Measurements from ENCODE around the gene TPI1. TPM values are rescaled to one million over a fixed set of nuclear protein-coding genes. Genes with fewer than 3 reads are reported as not detected.

Gene TPI1
- 1,614 and 1,630 TPM in 2 replicates for total RNA-seq

GRCh38 chr12:6867413-6868210, at the start of gene TPI1:
Gene TPI1, plus strand, starts transcription at chr12:6867531. Its CDS starts 36 bp downstream, at chr12:6867567.
- peaks cover 50% of the 10 kb centered on the region for H3K4me1 Mint-ChIP-seq
- DNase-seq: peak; percentile 94
- intact Hi-C loops (cut with micrococcal nuclease): loop anchor here (1.0 kb wide), 2 partner anchors 15 to 333 kb away; partner anchors contain the start of genes GAPDH and USP5
- H3K27ac Mint-ChIP-seq: peak within 1 kb of the TSS; percentile 99
- H3K27me3 Mint-ChIP-seq: no peaks in the 10 kb centered on the region
- H3K36me3 Mint-ChIP-seq (ENCODE audit: low read depth): peaks cover 74% of the 10 kb centered on the region
- peak within 1 kb of the TSS; percentile 89 for H3K4me3 Mint-ChIP-seq
- H3K9me3 Mint-ChIP-seq: no peaks in the 10 kb centered on the region

GRCh38 chr12:6817662-6818157, 49.6 kb upstream of the TPI1 start:
- peaks cover 7% of the 10 kb centered on the region for H3K27me3 Mint-ChIP-seq
- H3K36me3 Mint-ChIP-seq (ENCODE audit: low read depth): peaks cover 68% of the 10 kb centered on the region
- no peak overlapping the region for H3K27ac Mint-ChIP-seq
- peaks cover 14% of the 10 kb centered on the region for H3K4me1 Mint-ChIP-seq
- DNase-seq: no peak
- H3K4me3 Mint-ChIP-seq: no peak overlapping the region
- H3K9me3 Mint-ChIP-seq: no peaks in the 10 kb centered on the region
- intact Hi-C loops (cut with micrococcal nuclease): no loop called here

DNA sequence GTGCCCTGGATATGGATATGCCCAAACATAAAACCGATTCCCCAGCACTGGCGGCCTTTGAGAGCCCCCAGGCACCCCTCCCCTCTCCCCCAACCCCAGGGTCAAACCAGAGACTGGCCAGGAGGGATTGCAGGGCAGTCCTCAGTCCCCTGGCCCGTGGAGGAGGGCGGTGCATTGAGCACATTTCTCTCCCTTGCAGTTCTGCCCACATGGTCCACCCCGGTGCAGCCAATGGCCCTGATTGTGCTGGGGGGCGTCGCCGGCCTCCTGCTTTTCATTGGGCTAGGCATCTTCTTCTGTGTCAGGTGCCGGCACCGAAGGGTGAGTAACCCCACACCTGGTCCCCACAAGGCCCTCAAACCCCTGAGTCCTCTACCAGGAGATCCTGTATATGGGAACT, 49.1 kb upstream of the TPI1 start:
- no peaks in the 10 kb centered on the region for H3K9me3 Mint-ChIP-seq
- H3K4me1 Mint-ChIP-seq: peaks cover 14% of the 10 kb centered on the region
- intact Hi-C loops (cut with micrococcal nuclease): no loop called here
- H3K4me3 Mint-ChIP-seq: no peak overlapping the region
- DNase-seq: no peak
- peaks cover 12% of the 10 kb centered on the region for H3K27me3 Mint-ChIP-seq
- H3K36me3 Mint-ChIP-seq (ENCODE audit: low read depth): peaks cover 68% of the 10 kb centered on the region
- no peak overlapping the region for H3K27ac Mint-ChIP-seq

DNA sequence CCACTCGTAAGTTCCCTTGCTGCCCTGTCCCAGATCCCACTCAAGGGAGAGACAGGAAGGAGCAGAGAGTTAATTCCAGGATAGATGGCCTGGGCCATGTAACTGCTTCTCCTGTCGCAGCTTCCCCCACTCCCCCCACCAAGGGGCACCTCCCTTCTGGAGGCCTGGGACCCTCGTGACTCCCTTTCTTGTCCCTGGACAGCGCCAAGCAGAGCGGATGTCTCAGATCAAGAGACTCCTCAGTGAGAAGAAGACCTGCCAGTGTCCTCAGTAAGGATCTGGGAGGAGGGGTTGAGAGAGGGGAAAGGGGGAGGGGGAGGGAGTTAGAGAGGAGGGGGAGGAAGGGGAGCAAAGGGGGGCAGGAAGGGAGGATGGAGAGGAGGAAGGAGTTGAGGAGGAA, 48.7 kb upstream of the TPI1 start:
- peaks cover 65% of the 10 kb centered on the region for H3K36me3 Mint-ChIP-seq (ENCODE audit: low read depth)
- H3K4me3 Mint-ChIP-seq: no peak overlapping the region
- intact Hi-C loops (cut with micrococcal nuclease): no loop called here
- H3K27me3 Mint-ChIP-seq: peaks cover 13% of the 10 kb centered on the region
- DNase-seq: no peak
- H3K4me1 Mint-ChIP-seq: peaks cover 14% of the 10 kb centered on the region
- H3K9me3 Mint-ChIP-seq: no peaks in the 10 kb centered on the region
- no peak overlapping the region for H3K27ac Mint-ChIP-seq

GRCh38 chr12:6819106-6820030, 48.0 kb upstream of the TPI1 start:
- Mint-ChIP-seq H3K4me3 (no peak overlapping the region), H3K4me1 (peaks cover 14% of the 10 kb centered on the region), H3K27me3 (peaks cover 16% of the 10 kb centered on the region), H3K36me3 (ENCODE audit: low read depth) (peaks cover 57% of the 10 kb centered on the region), H3K9me3 (no peaks in the 10 kb centered on the region), H3K27ac (no peak overlapping the region)
- no peak for DNase-seq
- intact Hi-C loops (cut with micrococcal nuclease): no loop called here

DNA sequence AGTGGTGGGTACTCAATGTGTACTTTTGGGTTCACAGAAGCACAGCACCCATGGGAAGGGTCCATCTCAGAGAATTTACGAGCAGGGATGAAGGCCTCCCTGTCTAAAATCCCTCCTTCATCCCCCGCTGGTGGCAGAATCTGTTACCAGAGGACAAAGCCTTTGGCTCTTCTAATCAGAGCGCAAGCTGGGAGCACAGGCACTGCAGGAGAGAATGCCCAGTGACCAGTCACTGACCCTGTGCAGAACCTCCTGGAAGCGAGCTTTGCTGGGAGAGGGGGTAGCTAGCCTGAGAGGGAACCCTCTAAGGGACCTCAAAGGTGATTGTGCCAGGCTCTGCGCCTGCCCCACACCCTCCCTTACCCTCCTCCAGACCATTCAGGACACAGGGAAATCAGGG, 47.2 kb upstream of the TPI1 start:
- no peak overlapping the region for H3K4me3 Mint-ChIP-seq
- no peaks in the 10 kb centered on the region for H3K9me3 Mint-ChIP-seq
- peaks cover 51% of the 10 kb centered on the region for H3K36me3 Mint-ChIP-seq (ENCODE audit: low read depth)

GRCh38 chr12:6821591-6822425, 45.5 kb upstream of the TPI1 start, which contains the start of gene GPR162:
Gene GPR162, plus strand, starts transcription at chr12:6821821. Its CDS starts 2,078 bp downstream, at chr12:6823899.
- Mint-ChIP-seq H3K27me3 (peaks cover 31% of the 10 kb centered on the region), H3K4me3 (peak within 1 kb of the TSS; percentile 79), H3K4me1 (peaks cover 23% of the 10 kb centered on the region), H3K9me3 (no peaks in the 10 kb centered on the region), H3K27ac (peak within 1 kb of the TSS; percentile 78), H3K36me3 (ENCODE audit: low read depth) (peaks cover 37% of the 10 kb centered on the region)
- intact Hi-C loops (cut with micrococcal nuclease): no loop called here
- no peak for DNase-seq

More for the DNA sequence above, 47.2 kb upstream of the TPI1 start:
- DNase-seq: no peak
- H3K27ac Mint-ChIP-seq: no peak overlapping the region
- intact Hi-C loops (cut with micrococcal nuclease): no loop called here
- peaks cover 23% of the 10 kb centered on the region for H3K27me3 Mint-ChIP-seq
- H3K4me1 Mint-ChIP-seq: peaks cover 19% of the 10 kb centered on the region

GRCh38 chr12:6822426-6823135, 44.8 kb upstream of the TPI1 start:
- Mint-ChIP-seq H3K27ac (no peak overlapping the region), H3K4me1 (peaks cover 28% of the 10 kb centered on the region), H3K9me3 (no peaks in the 10 kb centered on the region), H3K27me3 (peaks cover 39% of the 10 kb centered on the region), H3K36me3 (ENCODE audit: low read depth) (peaks cover 32% of the 10 kb centered on the region), H3K4me3 (peak overlapping the region; percentile 79)
- intact Hi-C loops (cut with micrococcal nuclease): no loop called here
- DNase-seq: no peak

DNA sequence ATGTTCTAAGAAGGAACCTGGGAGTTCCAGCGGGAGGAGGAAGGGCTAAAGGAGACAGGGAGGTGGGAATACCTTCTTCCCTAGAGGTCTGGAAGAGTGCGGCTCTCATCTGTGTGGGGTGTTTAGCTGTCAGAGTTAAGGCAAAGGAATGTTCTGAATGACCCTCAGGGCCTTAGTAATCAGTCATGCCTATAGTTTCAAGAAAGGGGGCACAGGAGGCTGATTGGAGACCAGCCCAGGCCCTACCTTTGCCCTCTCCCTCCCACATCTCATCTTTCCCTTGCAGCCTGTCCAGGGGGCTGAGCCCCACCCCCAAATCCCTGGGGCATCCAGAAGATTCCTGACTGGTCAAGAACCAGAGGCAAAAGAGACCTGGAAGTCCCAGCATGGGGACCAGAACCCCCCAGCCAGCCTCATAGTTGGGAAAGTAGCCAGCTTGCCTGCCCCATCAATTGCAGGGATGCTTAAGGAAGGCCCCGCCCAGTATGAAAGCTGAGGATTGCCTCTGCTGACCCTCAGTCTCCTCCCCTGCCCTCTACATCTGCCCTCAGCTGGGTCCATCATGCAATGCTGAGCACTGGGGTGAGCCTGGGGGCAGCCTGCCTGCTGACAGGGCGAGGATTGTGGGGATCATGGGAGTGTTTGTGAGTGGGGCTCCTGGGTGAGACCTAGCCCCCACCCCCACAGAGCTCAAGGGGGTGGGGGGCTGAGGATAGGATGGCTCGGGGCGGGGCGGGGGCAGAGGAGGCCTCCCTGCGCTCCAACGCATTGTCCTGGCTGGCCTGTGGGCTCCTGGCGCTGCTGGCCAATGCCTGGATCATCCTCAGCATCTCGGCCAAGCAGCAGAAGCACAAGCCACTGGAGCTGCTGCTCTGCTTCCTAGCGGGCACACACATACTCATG, 43.9 kb upstream of the TPI1 start:
- Mint-ChIP-seq H3K4me3 (no peak overlapping the region), H3K9me3 (no peaks in the 10 kb centered on the region), H3K4me1 (peaks cover 31% of the 10 kb centered on the region), H3K36me3 (ENCODE audit: low read depth) (peaks cover 26% of the 10 kb centered on the region), H3K27ac (no peak overlapping the region), H3K27me3 (peaks cover 41% of the 10 kb centered on the region)
- intact Hi-C loops (cut with micrococcal nuclease): no loop called here
- DNase-seq: no peak

DNA sequence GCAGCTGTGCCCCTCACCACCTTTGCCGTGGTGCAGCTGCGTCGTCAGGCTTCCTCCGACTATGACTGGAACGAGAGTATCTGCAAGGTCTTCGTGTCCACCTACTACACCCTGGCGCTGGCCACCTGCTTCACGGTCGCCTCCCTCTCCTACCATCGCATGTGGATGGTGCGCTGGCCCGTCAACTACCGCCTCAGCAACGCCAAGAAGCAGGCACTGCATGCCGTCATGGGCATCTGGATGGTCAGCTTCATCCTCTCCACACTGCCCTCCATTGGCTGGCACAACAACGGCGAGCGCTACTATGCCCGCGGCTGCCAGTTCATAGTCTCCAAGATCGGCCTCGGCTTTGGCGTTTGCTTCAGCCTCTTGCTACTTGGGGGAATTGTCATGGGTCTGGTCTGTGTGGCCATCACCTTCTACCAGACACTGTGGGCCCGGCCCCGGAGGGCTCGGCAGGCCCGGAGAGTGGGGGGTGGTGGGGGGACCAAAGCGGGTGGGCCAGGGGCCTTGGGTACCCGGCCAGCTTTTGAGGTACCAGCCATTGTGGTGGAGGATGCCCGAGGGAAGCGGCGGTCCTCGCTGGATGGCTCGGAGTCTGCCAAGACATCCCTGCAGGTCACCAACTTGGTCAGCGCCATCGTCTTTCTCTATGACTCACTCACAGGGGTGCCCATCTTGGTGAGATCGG, 43.1 kb upstream of the TPI1 start:
- intact Hi-C loops (cut with micrococcal nuclease): no loop called here
- H3K36me3 Mint-ChIP-seq (ENCODE audit: low read depth): peaks cover 21% of the 10 kb centered on the region
- H3K4me1 Mint-ChIP-seq: peaks cover 36% of the 10 kb centered on the region
- H3K9me3 Mint-ChIP-seq: no peaks in the 10 kb centered on the region
- no peak for DNase-seq
- no peak overlapping the region for H3K4me3 Mint-ChIP-seq
- H3K27ac Mint-ChIP-seq: no peak overlapping the region
- H3K27me3 Mint-ChIP-seq: peaks cover 46% of the 10 kb centered on the region

DNA sequence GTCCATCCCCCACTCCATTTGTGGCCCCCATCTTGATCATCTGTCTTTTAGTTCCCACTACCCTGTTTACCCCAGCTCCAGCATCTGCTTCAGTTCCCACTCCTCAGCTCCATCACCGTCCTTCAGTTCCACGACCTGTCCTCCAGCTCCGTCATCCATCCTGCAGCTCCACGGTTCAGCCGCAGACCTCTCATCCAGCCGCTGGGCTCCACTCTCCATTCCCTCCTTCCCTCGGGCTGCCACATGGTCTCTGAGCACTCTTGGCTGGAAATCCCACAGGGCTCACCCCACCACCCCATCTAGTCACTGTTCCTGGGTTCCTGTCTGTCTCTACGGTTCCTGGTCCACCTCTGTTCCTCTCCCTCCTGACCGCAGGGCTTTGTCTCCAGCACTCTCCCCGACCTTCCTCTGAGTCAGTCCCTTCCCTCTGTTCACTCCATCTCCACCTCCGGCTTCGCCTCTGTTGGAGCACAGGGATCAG, 42.4 kb upstream of the TPI1 start:
- Mint-ChIP-seq H3K4me3 (no peak overlapping the region), H3K27ac (no peak overlapping the region), H3K9me3 (no peaks in the 10 kb centered on the region), H3K4me1 (peaks cover 40% of the 10 kb centered on the region), H3K36me3 (ENCODE audit: low read depth) (peaks cover 14% of the 10 kb centered on the region), H3K27me3 (peaks cover 46% of the 10 kb centered on the region)
- intact Hi-C loops (cut with micrococcal nuclease): loop anchor here (1.0 to 5.0 kb wide), 6 partner anchors 33 to 268 kb away; partner anchors contain the start of genes IFFO1, MLF2 and PTMS
- no peak for DNase-seq
